ENCODE measurements around the gene STRN. TPM values are rescaled to one million over a fixed set of nuclear protein-coding genes. Genes with fewer than 3 reads are reported as not detected.

Gene STRN
- total and polyA plus RNA-seq, 9 of the 15 experiments (the other 6 are each of a cell fraction or from before 2014, with no cell fraction given) = 1.3 to 31.2 (median 20.0) TPM

GRCh38 chr2:36951574-36951973, 14.8 kb downstream of the STRN start:
- DNase-seq (ENCODE audit: extremely low read depth in 1 of 4, low spot score in 3 of 4) (no peak), ATAC-seq (peak; percentile 36), FAIRE-seq (no peak)
- in situ Hi-C loops (cut with MboI) = no loop called here
- H4K20me1 ChIP-seq (replicated peaks; ENCODE audit: control insufficient read depth, insufficient read depth, low read length) = no peaks in the 10 kb centered on the region
- WGBS (ENCODE audit: insufficient coverage, low coverage, missing lambda C conversion rate) = 95% methylated on average over 7 of the region's 7 CpGs
- H3K9me1 ChIP-seq (ENCODE audit: control insufficient read depth, insufficient read depth, low read length) = no peaks in the 10 kb centered on the region
- H3K4me3 ChIP-seq = no peak overlapping the region
- H3K27me3 ChIP-seq (ENCODE audit: control insufficient read depth in 2 of 2, insufficient read depth in 2 of 2, low read length in 2 of 2) = no peaks in the 10 kb centered on the region
- peaks cover 0 to 9% of the 10 kb centered on the region in 2 experiments; a peak in 2 of 5 replicates for H3K4me1 ChIP-seq (replicated peaks in 1 of 2; ENCODE audit: control insufficient read depth in 2 of 2, insufficient read depth in 2 of 2, low read length in 2 of 2)
- H3K9me3 ChIP-seq (replicated peaks; ENCODE audit: control insufficient read depth, insufficient read depth, low read depth, low read length) = no peaks in the 10 kb centered on the region
- ChIA-PET CTCF (ENCODE audit: low intra/inter-chr PET ratio) (no interaction called here), POLR2A (interaction anchor here (0.8 to 1.9 kb wide), 2 partner anchors 10 to 15 kb away, joined by 3 to 4 read pairs; partner anchors contain the start of gene STRN)
- intact Hi-C loops (cut with micrococcal nuclease) = no loop called here
- no peak overlapping the region for H3K27ac ChIP-seq (ENCODE audit: extremely low read depth, low read depth, low read length)
- H2AFZ ChIP-seq (ENCODE audit: low read depth, low read length) = no peak overlapping the region
- H3K36me3 ChIP-seq (ENCODE audit: control insufficient read depth, insufficient read depth, low read length) = peaks cover 3% of the 10 kb centered on the region; the same call in 1 of the 3 replicates
- no peak overlapping the region for H3K4me2 ChIP-seq (ENCODE audit: insufficient read depth, low read length)
- no TSS peak for BruUV-seq (replicated peaks)
- H3K79me2 ChIP-seq (ENCODE audit: control insufficient read depth, insufficient read depth, low read length) = peaks cover 58% of the 10 kb centered on the region
- H3K9ac ChIP-seq (ENCODE audit: insufficient read depth in 1 of 2, low read depth in 2 of 2, low read length in 2 of 2) = 0 out of 4 replicates have a peak overlapping the region, but pooled peaks of 1 of the 2 experiments have one; percentile 37
- TF ChIP-seq HMG20B (CRISPR knock-in tag; IDR thresholded peaks at IDR 0.05) (no peak), ZBTB33 (CRISPR knock-in tag; IDR thresholded peaks at IDR 0.05) (0 out of 2 replicates have a peak, but pooled peaks have one; percentile 11)

- Histone ChIP-seq H3K4me3 (no peak overlapping the region), H3K9me1 (ENCODE audit: control insufficient read depth, insufficient read depth, low read length) (no peaks in the 10 kb centered on the region), H4K20me1 (replicated peaks; ENCODE audit: control insufficient read depth, insufficient read depth, low read length) (no peaks in the 10 kb centered on the region), H3K79me2 (ENCODE audit: control insufficient read depth, insufficient read depth, low read length) (peaks cover 53% of the 10 kb centered on the region), H3K4me2 (ENCODE audit: insufficient read depth, low read length) (no peak overlapping the region), H3K9me3 (replicated peaks; ENCODE audit: control insufficient read depth, insufficient read depth, low read depth, low read length) (no peaks in the 10 kb centered on the region), H3K36me3 (ENCODE audit: control insufficient read depth, insufficient read depth, low read length) (peaks cover 3% of the 10 kb centered on the region; the same call in 1 of the 3 replicates), H3K27ac (ENCODE audit: extremely low read depth, low read depth, low read length) (no peak overlapping the region), H3K9ac (ENCODE audit: insufficient read depth in 1 of 2, low read depth in 2 of 2, low read length in 2 of 2) (no peak overlapping the region), H3K4me1 (replicated peaks in 1 of 2; ENCODE audit: control insufficient read depth in 2 of 2, insufficient read depth in 2 of 2, low read length in 2 of 2) (peaks cover 0 to 9% of the 10 kb centered on the region in 2 experiments; a peak in 2 of 5 replicates), H3K27me3 (ENCODE audit: control insufficient read depth in 2 of 2, insufficient read depth in 2 of 2, low read length in 2 of 2) (no peaks in the 10 kb centered on the region), H2AFZ (ENCODE audit: low read depth, low read length) (no peak overlapping the region)
- ATAC-seq (peak; percentile 41), DNase-seq (ENCODE audit: extremely low read depth in 1 of 4, low spot score in 3 of 4) (peak in 1 of 4 experiments; percentile 20), FAIRE-seq (peak; percentile 51)
- BruUV-seq (replicated peaks) = no TSS peak
- in situ Hi-C loops (cut with MboI) (no loop called here), intact Hi-C loops (cut with micrococcal nuclease) (no loop called here)
- ChIA-PET CTCF (ENCODE audit: low intra/inter-chr PET ratio) (no interaction called here), POLR2A (interaction anchor here (0.8 to 1.9 kb wide), 2 partner anchors 10 to 16 kb away, joined by 3 to 4 read pairs; partner anchors contain the start of gene STRN)
- 71% methylated on average over 2 of the region's 2 CpGs for WGBS (ENCODE audit: insufficient coverage, low coverage, missing lambda C conversion rate)
- TF ChIP-seq CBFA2T3 (IDR thresholded peaks at IDR 0.05) (0 out of 2 replicates have a peak, but pooled peaks have one; percentile 6), MYC (IDR thresholded peaks at IDR 0.05; ENCODE audit: low read depth, low read length) (no peak), MYC (CRISPR knock-in tag; IDR thresholded peaks at IDR 0.05; ENCODE audit: borderline replicate concordance, low read depth) (no peak), ZNF561 (CRISPR knock-in tag; conservative IDR thresholded peaks at IDR 0.05) (no peak), MEIS2 (IDR thresholded peaks at IDR 0.05; ENCODE audit: partially characterized antibody) (peak; percentile 14), SAP30 (IDR thresholded peaks at IDR 0.05; ENCODE audit: borderline replicate concordance, insufficient read depth, low read depth, low read length, poor library complexity, severe bottlenecking) (no peak), TRIM24 (IDR thresholded peaks at IDR 0.05) (no peak), PRDM10 (IDR thresholded peaks at IDR 0.05; ENCODE audit: partially characterized antibody) (peak; percentile 57)
Measured at GRCh38 chr2:36951027-36951518, 15.3 kb downstream of the STRN start.

Measured in K562 (cell line).